ENCODE measurements around the gene AGXT2. TPM values are rescaled to one million over a fixed set of nuclear protein-coding genes. Genes with fewer than 3 reads are reported as not detected.

The AGXT2 gene
- total and polyA plus RNA-seq, 2 of the 13 experiments (the other 11 are each of a cell fraction or from before 2014, with no cell fraction given): 0.04 to 0.13 TPM

DNA sequence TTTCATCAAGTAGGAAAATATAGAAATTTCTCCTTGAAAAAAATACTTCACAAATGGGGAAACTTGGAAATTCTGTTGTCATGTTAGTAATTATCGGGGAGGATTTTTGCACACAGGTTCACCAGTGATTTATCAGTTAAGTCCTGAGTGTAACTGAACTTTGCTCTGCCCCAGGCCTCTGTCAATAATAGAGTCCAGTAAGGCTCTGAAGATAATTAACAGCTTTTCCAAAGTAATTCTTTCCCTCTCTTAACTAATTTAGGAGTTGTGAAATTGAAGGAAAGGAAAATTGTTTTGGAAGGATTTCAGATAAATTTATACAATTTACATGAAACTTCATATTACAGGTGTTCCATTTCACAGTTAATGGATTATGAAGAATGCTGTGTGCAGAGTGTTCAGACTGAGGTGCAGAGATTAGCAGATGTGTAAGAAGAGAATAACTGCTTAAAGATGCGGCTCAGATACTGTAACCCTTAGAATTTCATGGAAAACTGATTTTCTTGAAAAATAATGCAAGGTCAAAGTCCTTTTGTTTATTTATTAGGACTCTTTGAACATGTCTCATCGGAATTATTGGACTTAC, 2.9 kb upstream of the AGXT2 start (continued):
- TF ChIP-seq ZNF605 (CRISPR knock-in tag; IDR thresholded peaks at IDR 0.05): no peak
- TF ChIP-seq CREB1 (IDR thresholded peaks at IDR 0.05): no peak
- TF ChIP-seq CREB1 (CRISPR knock-in tag; IDR thresholded peaks at IDR 0.05): peak; percentile 34
- no peak for TF ChIP-seq SPEN (CRISPR knock-in tag; IDR thresholded peaks at IDR 0.05; ENCODE audit: low read depth)
- 0 out of 2 replicates have a peak, but pooled peaks have one; percentile 12 for TF ChIP-seq CREM (IDR thresholded peaks at IDR 0.05)
- no peak for TF ChIP-seq CREM (CRISPR knock-in tag; IDR thresholded peaks at IDR 0.05)
- TF ChIP-seq SNRNP70 (IDR thresholded peaks at IDR 0.05; ENCODE audit: low read depth, low read length): no peak

DNA sequence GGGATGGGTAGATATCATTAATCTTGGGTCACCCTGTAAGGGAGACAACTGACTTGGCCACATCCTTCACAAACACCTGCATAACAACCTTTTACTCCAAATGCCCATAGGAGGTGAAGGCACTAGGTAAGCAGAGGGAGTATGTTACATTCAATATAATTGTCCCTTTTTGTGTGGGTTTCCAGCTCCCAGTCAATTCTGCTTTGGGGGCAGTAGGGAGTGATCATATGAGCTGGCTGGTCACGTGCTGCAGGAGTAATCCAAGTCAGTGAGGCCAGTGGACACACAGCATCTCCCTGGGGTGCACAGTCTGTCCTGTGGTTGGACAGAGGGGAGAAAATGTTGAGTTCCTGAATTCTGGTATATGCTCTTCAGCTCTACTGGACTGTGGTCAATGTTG, 1.2 kb upstream of the AGXT2 start:
- Histone ChIP-seq H2AFZ (ENCODE audit: low read length) (no peak overlapping the region), H3K79me2 (ENCODE audit: insufficient read depth, low read length) (no peaks in the 10 kb centered on the region), H3K4me1 (ENCODE audit: insufficient read depth, low read length) (peaks cover 52% of the 10 kb centered on the region), H3K4me3 (replicated peaks in 1 of 3; ENCODE audit: insufficient read depth in 1 of 3, low read depth in 2 of 3, low read length in 3 of 3) (no peak overlapping the region), H3K27me3 (ENCODE audit: control insufficient read depth in 1 of 2, insufficient read depth in 2 of 2, low read length in 2 of 2) (no peaks in the 10 kb centered on the region), H3K9me3 (ENCODE audit: low read length) (no peaks in the 10 kb centered on the region), H3K9ac (ENCODE audit: insufficient read depth, low read depth, low read length) (no peak overlapping the region), H3K4me2 (ENCODE audit: low read depth, low read length) (no peak overlapping the region), H3K36me3 (replicated peaks in 1 of 2; ENCODE audit: control insufficient read depth in 1 of 2, insufficient read depth in 2 of 2, low read length in 2 of 2) (no peaks in the 10 kb centered on the region), H3K27ac (ENCODE audit: extremely low read length, insufficient read depth, low read length) (no peak overlapping the region), H4K20me1 (ENCODE audit: insufficient read depth, low read length) (no peaks in the 10 kb centered on the region)
- intact Hi-C loops (cut with micrococcal nuclease; ENCODE audit: unreplicated experiment) (no loop called here), in situ Hi-C loops (cut with HindIII; ENCODE audit: extremely low pct_ligation_motif_present, low pct_unique_long_range_greater_than_20kb) (no loop called here)
- ChIA-PET CTCF (ENCODE audit: low intra/inter-chr PET ratio, low total read pairs) (no interaction called here), POLR2A (interaction anchor here (0.8 kb wide), 1 partner anchor 187 kb away, joined by 4 read pairs; no protein-coding TSS in a partner anchor)
- no TSS peak for BruUV-seq (replicated peaks)
- 100% methylated on average over 1 of the region's 1 CpG for WGBS (ENCODE audit: low lambda C conversion rate)
- DNase-seq (ENCODE audit: low spot score): no peak
- ATAC-seq: no peak
- FAIRE-seq: no peak
- TF ChIP-seq ZNF24 (IDR thresholded peaks at IDR 0.05): no peak
- TF ChIP-seq, protein P1, sequence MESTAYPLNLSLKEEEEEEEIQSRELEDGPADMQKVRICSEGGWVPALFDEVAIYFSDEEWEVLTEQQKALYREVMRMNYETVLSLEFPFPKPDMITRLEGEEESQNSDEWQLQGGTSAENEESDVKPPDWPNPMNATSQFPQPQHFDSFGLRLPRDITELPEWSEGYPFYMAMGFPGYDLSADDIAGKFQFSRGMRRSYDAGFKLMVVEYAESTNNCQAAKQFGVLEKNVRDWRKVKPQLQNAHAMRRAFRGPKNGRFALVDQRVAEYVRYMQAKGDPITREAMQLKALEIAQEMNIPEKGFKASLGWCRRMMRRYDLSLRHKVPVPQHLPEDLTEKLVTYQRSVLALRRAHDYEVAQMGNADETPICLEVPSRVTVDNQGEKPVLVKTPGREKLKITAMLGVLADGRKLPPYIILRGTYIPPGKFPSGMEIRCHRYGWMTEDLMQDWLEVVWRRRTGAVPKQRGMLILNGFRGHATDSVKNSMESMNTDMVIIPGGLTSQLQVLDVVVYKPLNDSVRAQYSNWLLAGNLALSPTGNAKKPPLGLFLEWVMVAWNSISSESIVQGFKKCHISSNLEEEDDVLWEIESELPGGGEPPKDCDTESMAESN (CRISPR knock-in tag; conservative IDR thresholded peaks at IDR 0.05): no peak
- TF ChIP-seq ZNF235 (CRISPR knock-in tag; IDR thresholded peaks at IDR 0.05; ENCODE audit: borderline replicate concordance): no peak
- no peak for TF ChIP-seq ADNP (CRISPR knock-in tag; IDR thresholded peaks at IDR 0.05)
- TF ChIP-seq, protein P2, sequence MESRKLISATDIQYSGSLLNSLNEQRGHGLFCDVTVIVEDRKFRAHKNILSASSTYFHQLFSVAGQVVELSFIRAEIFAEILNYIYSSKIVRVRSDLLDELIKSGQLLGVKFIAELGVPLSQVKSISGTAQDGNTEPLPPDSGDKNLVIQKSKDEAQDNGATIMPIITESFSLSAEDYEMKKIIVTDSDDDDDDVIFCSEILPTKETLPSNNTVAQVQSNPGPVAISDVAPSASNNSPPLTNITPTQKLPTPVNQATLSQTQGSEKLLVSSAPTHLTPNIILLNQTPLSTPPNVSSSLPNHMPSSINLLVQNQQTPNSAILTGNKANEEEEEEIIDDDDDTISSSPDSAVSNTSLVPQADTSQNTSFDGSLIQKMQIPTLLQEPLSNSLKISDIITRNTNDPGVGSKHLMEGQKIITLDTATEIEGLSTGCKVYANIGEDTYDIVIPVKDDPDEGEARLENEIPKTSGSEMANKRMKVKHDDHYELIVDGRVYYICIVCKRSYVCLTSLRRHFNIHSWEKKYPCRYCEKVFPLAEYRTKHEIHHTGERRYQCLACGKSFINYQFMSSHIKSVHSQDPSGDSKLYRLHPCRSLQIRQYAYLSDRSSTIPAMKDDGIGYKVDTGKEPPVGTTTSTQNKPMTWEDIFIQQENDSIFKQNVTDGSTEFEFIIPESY (CRISPR knock-in tag; IDR thresholded peaks at IDR 0.05): no peak
- no peak for TF ChIP-seq ZNF432 (CRISPR knock-in tag; IDR thresholded peaks at IDR 0.05; ENCODE audit: borderline replicate concordance)
- no peak for TF ChIP-seq LCORL (IDR thresholded peaks at IDR 0.05)
- TF ChIP-seq LCORL (CRISPR knock-in tag; IDR thresholded peaks at IDR 0.05): no peak
- TF ChIP-seq EED (CRISPR knock-in tag; IDR thresholded peaks at IDR 0.05): no peak
- TF ChIP-seq REPIN1 (CRISPR knock-in tag; IDR thresholded peaks at IDR 0.05; ENCODE audit: borderline replicate concordance, low read depth): no peak
- TF ChIP-seq ZNF296 (CRISPR knock-in tag; conservative IDR thresholded peaks at IDR 0.05): no peak
- TF ChIP-seq TMF1 (CRISPR knock-in tag; IDR thresholded peaks at IDR 0.05; ENCODE audit: low read depth): no peak
- TF ChIP-seq ZNF792 (CRISPR knock-in tag; IDR thresholded peaks at IDR 0.05): no peak
- no peak for TF ChIP-seq TCF12 (IDR thresholded peaks at IDR 0.05)
- no peak for TF ChIP-seq TCF12 (CRISPR knock-in tag; IDR thresholded peaks at IDR 0.05)
- no peak for TF ChIP-seq HIVEP1 (CRISPR knock-in tag; IDR thresholded peaks at IDR 0.05)
- no peak for TF ChIP-seq ZNF790 (CRISPR knock-in tag; IDR thresholded peaks at IDR 0.05; ENCODE audit: borderline replicate concordance)
- TF ChIP-seq ZNF569 (CRISPR knock-in tag; IDR thresholded peaks at IDR 0.05; ENCODE audit: borderline replicate concordance): no peak
